ENCODE data around the gene IMPDH1.

IMPDH1 gene

GRCh38 chr7:128343554-128344430 lies 66.0 kb downstream of the IMPDH1 start, which contains the start of gene RBM28:
RBM28 (minus strand) TSS chr7:128343908; CDS start chr7:128343793, 115 bp downstream.
- TF ChIP-seq CTCF (conservative IDR thresholded peaks at IDR 0.05; ENCODE audit: low read length): no peak
- peak within 1 kb of the TSS; percentile 97 for H3K4me3 ChIP-seq (ENCODE audit: low read length)
- peak; percentile 90 for DNase-seq (ENCODE audit: low read depth)
